ENCODE results near the gene CCDC40.

DNA sequence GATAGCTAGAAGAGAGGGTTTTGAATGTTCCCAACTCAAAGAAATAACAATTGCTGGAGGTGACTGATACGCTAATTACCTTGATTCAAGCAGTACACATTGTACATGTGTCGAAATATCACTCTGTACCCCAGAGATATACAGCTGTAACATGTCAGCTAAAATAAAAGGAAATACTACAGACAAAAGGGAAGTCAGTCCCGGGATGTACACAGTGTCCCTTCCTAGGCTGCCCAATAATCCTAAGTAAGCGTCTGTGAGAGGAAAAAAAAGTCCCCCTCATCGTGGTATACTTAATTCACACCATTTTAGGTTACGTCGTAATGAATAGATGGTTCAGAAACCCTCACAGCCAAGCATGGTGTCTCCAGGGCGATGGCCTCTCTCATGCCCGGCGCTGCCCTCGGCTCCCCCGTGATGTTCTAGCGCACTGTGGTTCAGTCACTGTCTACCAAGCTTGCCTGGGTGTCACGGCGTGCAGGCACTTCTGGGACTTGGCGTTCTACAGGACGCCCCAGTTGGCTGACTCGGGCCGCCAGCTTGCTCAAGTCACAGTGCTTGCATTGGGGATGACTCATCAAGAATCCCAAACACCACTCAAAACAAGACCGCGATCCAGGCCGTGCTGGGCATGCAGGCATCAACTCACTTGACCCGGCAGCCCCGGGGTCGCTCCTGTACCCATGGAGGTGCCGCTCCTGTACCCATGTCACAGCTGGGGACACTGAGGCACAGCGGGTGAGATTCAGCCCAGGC lies 27.6 kb downstream of the CCDC40 start:
- no peak for TF ChIP-seq CTCF (conservative IDR thresholded peaks at IDR 0.05; ENCODE audit: low read depth, low read length)
- TF ChIP-seq EZH2 (IDR thresholded peaks at IDR 0.05; ENCODE audit: low read length, unreplicated experiment), result no peak
- no peak for TF ChIP-seq EZH2phosphoT487 (IDR thresholded peaks at IDR 0.05; ENCODE audit: borderline replicate concordance, low read length)
